ENCODE data around the gene CYS1.
"Not testable (repeated sequence)": the region's sequence is repeated elsewhere in the genome, so short reads cannot be mapped to it uniquely, and the experiment has no call there.

Gene CYS1

DNA sequence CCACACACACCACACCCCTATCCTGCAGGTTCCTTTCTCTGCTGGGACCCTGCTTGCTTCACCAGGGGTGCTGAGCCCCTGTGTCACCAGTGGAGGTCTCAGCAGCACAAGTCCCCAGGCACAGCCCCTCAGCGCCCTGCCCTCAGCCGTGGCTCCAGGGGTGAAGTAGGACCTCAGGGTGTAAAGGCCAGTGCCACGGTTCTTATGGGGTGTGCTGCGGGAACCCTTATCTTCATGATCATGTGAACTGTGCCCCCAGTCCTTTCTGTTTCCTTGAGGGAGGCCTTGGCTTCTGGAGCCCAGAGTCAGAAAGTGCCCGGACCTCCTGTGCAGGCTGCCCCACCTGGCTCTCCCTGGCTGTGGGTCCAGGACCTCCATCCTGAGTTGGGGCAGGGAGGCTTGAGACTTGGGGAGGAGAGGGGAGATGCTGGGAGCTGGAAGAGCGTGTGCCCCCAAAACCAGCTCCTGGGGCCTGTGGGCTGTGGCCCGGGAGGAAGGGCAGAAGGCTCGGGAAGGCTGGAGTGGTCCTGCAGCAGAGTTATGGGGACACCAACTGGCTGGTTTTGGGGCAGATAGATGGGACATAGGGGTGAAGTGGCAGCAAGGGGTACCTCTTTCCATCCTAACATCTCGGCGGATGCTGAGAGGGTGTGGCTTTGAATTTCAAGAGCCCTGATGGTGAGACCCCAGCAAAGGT is 57.1 kb downstream of the CYS1 start:
- no peak overlapping the region for H3K27ac ChIP-seq (ENCODE audit: low read length)
- no CpG with 5 or more reads among the region's 10 CpGs for WGBS (ENCODE audit: insufficient coverage, insufficient read length)
- DNase-seq (ENCODE audit: low read depth, low spot score) = no peak
- no peak overlapping the region for H3K4me3 ChIP-seq (ENCODE audit: low read length)
- H3K36me3 ChIP-seq (ENCODE audit: control insufficient read depth, insufficient read depth, low read length) = no peaks in the 10 kb centered on the region
- no peaks in the 10 kb centered on the region for H3K9me3 ChIP-seq (ENCODE audit: control insufficient read depth, insufficient read depth, low read length)
- H3K4me1 ChIP-seq (ENCODE audit: control insufficient read depth, insufficient read depth, low read length) = no peaks in the 10 kb centered on the region
- no peaks in the 10 kb centered on the region for H3K27me3 ChIP-seq (ENCODE audit: control insufficient read depth, insufficient read depth, low read length)

DNA sequence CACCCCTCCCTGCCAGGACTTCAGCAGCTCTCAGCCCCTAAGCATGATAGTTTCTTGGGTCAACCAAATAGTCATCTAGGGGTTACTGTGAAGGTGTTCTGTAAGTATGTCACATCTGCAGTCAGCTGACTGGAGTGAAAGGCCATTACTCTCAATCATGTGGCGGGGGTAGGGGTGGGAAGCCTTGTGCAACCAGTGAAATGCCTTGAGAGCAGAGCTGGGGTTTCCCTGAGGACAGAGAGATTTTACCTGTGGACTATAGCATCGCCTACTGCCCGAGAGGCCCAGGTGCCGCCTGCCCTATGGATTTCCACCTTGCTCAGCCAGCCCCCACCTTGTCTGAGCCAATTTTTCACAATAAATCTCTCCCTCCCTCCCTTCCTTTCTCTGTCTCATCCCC is 57.8 kb downstream of the CYS1 start:
- H3K9me3 ChIP-seq (ENCODE audit: control insufficient read depth, insufficient read depth, low read length) = no peaks in the 10 kb centered on the region
- H3K27ac ChIP-seq (ENCODE audit: low read length) = no peak overlapping the region
- DNase-seq (ENCODE audit: low read depth, low spot score) = no peak
- no peaks in the 10 kb centered on the region for H3K27me3 ChIP-seq (ENCODE audit: control insufficient read depth, insufficient read depth, low read length)
- H3K4me1 ChIP-seq (ENCODE audit: control insufficient read depth, insufficient read depth, low read length) = no peaks in the 10 kb centered on the region
- no peaks in the 10 kb centered on the region for H3K36me3 ChIP-seq (ENCODE audit: control insufficient read depth, insufficient read depth, low read length)
- H3K4me3 ChIP-seq (ENCODE audit: low read length) = no peak overlapping the region
- no CpG with 5 or more reads among the region's 4 CpGs for WGBS (ENCODE audit: insufficient coverage, insufficient read length)

DNA sequence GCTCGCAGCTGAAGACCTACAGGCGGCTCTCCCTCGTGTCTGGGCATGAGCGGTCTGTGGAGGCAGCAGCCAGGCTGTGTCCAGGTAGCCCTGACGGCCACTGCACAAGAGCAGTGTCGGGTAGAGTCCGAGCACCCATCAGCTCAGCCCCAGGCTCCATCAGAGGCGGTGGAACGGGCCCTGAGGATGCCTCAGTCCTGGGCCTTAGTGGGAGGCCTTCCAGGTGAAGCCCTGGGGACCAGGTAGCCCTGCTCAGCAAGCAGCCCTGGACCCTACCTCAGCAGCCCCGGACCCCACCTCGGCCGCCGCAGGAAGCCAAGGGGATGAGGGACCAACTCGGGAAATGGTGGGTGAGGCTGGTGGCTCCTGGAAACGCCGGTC is 58.2 kb downstream of the CYS1 start:
- no peaks in the 10 kb centered on the region for H3K36me3 ChIP-seq (ENCODE audit: control insufficient read depth, insufficient read depth, low read length)
- WGBS (ENCODE audit: insufficient coverage, insufficient read length) = no CpG with 5 or more reads among the region's 16 CpGs
- H3K4me1 ChIP-seq (ENCODE audit: control insufficient read depth, insufficient read depth, low read length) = no peaks in the 10 kb centered on the region
- DNase-seq (ENCODE audit: low read depth, low spot score) = no peak
- no peaks in the 10 kb centered on the region for H3K9me3 ChIP-seq (ENCODE audit: control insufficient read depth, insufficient read depth, low read length)
- H3K27ac ChIP-seq (ENCODE audit: low read length) = no peak overlapping the region
- no peak overlapping the region for H3K4me3 ChIP-seq (ENCODE audit: low read length)
- no peaks in the 10 kb centered on the region for H3K27me3 ChIP-seq (ENCODE audit: control insufficient read depth, insufficient read depth, low read length)

DNA sequence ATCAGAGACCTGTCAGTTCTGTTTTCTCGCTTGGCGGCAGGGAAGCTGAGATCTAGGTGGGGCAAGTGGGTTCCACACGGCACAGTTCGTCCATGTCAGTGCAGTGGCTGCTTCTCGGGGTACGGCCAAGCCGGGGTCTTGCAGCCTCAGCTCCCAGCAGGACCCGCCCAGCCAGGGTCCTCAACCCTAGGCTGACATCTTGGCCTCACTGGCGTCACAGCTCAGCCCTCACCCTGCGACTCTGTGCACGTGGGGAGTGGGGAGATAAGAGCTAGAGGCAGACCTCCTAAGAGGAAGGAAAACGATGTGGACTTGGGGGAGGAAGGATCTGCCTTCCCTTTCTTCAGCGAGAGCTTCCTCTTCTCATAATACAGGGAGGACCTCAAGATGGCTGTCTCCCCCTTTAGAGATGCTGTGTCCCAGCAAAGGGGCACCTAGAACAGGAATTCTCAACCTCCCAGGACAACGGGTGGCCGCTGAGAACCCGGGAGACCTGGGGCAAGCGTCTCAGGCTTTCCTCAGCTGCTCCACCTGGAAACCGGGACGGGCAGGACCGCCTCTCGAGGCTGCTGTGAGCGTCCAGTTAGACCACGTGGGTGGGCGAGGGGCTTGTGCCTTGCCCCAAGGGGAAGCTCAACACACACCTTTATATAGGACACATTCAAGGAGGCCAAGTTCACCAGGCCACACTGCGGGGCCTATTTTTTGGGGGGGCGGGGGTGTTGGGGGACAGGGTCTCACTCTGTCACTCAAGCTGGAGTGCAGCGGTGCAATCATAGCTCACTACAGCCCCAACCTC is 60.4 kb downstream of the CYS1 start:
- Histone ChIP-seq H3K27ac (ENCODE audit: low read length) (no peak overlapping the region), H3K4me1 (ENCODE audit: control insufficient read depth, insufficient read depth, low read length) (no peaks in the 10 kb centered on the region), H3K4me3 (ENCODE audit: low read length) (no peak overlapping the region), H3K9me3 (ENCODE audit: control insufficient read depth, insufficient read depth, low read length) (no peaks in the 10 kb centered on the region), H3K36me3 (ENCODE audit: control insufficient read depth, insufficient read depth, low read length) (no peaks in the 10 kb centered on the region), H3K27me3 (ENCODE audit: control insufficient read depth, insufficient read depth, low read length) (no peaks in the 10 kb centered on the region)
- no CpG with 5 or more reads among the region's 27 CpGs for WGBS (ENCODE audit: insufficient coverage, insufficient read length)
- DNase-seq (ENCODE audit: low read depth, low spot score) = no peak

DNA sequence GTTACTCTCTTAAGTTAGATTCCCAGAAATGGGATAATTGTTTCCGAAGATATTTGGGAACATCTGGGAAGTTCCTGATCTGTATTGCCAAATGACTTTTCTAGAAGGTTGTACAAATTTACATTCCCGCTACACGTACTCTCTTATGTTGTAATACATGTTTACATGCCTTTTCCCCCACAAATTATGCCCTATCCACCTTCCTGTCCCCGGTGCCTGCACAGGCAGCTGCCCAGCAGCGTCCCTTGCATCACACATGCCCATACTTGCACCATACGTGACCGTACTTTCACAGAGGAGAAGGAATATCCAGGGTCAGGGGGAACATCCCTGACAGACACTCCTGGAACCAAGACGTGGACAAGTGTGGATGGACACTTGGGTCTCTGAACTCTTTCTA is 61.0 kb downstream of the CYS1 start:
- Histone ChIP-seq H3K27ac (ENCODE audit: low read length) (no peak overlapping the region), H3K4me3 (ENCODE audit: low read length) (no peak overlapping the region), H3K36me3 (ENCODE audit: control insufficient read depth, insufficient read depth, low read length) (no peaks in the 10 kb centered on the region), H3K27me3 (ENCODE audit: control insufficient read depth, insufficient read depth, low read length) (no peaks in the 10 kb centered on the region), H3K9me3 (ENCODE audit: control insufficient read depth, insufficient read depth, low read length) (no peaks in the 10 kb centered on the region), H3K4me1 (ENCODE audit: control insufficient read depth, insufficient read depth, low read length) (no peaks in the 10 kb centered on the region)
- DNase-seq (ENCODE audit: low read depth, low spot score) = no peak
- no CpG with 5 or more reads among the region's 8 CpGs for WGBS (ENCODE audit: insufficient coverage, insufficient read length)

DNA sequence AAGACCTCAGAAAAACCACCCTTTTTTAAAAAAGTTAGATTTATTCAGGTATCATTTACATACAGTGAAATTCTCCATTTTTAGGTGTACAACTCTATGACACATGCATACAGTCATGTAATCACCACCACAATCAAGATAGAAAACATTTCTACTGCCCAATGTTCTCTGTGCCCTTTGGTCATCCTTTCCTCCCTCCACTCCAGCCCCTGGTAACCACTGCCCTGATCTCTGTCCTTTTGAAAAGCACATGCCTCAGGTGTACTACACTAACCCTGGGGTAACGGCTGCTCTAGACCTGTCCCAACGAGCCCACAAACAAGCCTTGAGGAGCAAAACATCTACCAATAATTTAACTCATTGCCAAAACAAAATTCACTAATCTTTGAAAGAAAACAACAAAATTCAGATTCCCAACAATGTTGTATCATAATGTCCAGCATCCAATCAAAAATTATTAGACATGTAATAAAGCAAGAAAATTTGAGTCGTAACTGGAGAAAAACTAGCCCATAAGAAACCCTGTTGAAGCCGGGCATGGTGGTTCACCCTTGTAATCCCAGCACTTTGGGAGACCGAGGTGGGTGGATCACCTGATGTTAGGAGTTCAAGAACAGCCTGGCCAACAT is 62.8 kb downstream of the CYS1 start:
- Histone ChIP-seq H3K36me3 (ENCODE audit: control insufficient read depth, insufficient read depth, low read length) (no peaks in the 10 kb centered on the region), H3K27me3 (ENCODE audit: control insufficient read depth, insufficient read depth, low read length) (no peaks in the 10 kb centered on the region), H3K9me3 (ENCODE audit: control insufficient read depth, insufficient read depth, low read length) (no peaks in the 10 kb centered on the region), H3K4me3 (ENCODE audit: low read length) (no peak overlapping the region), H3K27ac (ENCODE audit: low read length) (no peak overlapping the region), H3K4me1 (ENCODE audit: control insufficient read depth, insufficient read depth, low read length) (no peaks in the 10 kb centered on the region)
- no peak for DNase-seq (ENCODE audit: low read depth, low spot score)
- WGBS (ENCODE audit: insufficient coverage, insufficient read length) = no CpG with 5 or more reads among the region's 5 CpGs

DNA sequence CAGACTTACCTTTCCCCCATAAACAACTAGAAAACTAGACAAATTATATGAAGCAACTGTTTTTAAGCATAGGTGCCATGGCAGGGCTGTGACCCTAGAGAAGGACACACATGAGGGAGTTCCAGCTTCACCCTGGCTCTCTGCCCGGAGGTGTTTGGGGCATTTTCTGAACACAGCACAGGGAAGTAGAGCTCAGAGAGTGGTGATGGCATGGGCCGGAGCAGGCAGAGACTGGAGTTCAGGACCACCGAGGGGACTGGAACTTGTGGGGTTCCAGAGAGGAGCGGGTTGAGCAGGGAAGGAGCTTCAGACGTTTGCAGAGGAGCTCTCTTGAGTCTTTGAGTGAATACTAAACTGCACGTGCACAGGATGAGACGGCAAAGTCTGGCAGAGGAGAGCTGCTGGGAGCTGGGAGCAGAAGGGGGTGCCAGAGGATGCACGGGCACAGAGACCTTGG is 63.4 kb downstream of the CYS1 start:
- Histone ChIP-seq H3K36me3 (ENCODE audit: control insufficient read depth, insufficient read depth, low read length) (no peaks in the 10 kb centered on the region), H3K4me1 (ENCODE audit: control insufficient read depth, insufficient read depth, low read length) (no peaks in the 10 kb centered on the region), H3K4me3 (ENCODE audit: low read length) (no peak overlapping the region), H3K27ac (ENCODE audit: low read length) (no peak overlapping the region), H3K9me3 (ENCODE audit: control insufficient read depth, insufficient read depth, low read length) (no peaks in the 10 kb centered on the region), H3K27me3 (ENCODE audit: control insufficient read depth, insufficient read depth, low read length) (no peaks in the 10 kb centered on the region)
- no CpG with 5 or more reads among the region's 8 CpGs for WGBS (ENCODE audit: insufficient coverage, insufficient read length)
- DNase-seq (ENCODE audit: low read depth, low spot score) = no peak

DNA sequence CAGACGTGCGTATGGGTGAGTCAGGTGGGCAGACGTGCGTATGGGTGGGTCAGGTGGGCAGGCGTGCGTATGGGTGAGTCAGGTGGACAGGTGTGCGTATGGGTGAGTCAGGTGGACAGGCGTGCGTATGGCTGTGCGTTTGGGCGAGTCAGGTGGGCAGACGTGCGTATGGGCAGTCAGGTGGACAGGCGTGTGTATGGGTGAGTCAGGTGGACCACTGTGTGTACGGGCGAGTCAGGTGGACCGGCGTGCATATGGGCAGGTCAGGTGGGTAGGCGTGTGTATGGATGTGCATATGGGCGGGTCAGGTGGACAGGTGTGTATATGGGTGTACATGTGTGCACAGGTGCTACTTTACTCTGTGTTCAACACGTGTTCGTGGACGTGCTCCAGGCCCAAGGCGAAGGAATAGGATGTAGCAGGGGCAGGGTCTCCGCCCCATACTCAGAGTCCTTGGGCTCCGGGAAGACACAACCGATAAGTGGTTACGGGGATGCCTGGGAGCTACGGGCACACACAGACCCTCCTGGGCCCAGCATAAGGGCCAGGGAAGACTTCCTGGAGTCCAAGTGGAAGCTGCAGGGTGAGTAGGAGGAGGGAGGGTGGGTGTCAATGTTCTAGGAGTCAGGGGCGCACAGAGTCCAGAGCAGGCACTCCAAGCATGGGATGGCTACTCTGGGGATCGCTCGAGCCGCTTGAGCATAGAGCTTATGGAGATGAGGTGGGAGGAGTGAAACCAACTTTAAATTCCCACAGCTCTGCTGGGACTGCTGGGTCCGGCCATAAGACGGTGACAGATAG is 64.0 kb downstream of the CYS1 start:
- no CpG with 5 or more reads among the region's 35 CpGs for WGBS (ENCODE audit: insufficient coverage, insufficient read length)
- no peak for DNase-seq (ENCODE audit: low read depth, low spot score)
- Histone ChIP-seq H3K4me3 (ENCODE audit: low read length) (no peak overlapping the region), H3K4me1 (ENCODE audit: control insufficient read depth, insufficient read depth, low read length) (no peaks in the 10 kb centered on the region), H3K27ac (ENCODE audit: low read length) (no peak overlapping the region), H3K9me3 (ENCODE audit: control insufficient read depth, insufficient read depth, low read length) (no peaks in the 10 kb centered on the region), H3K27me3 (ENCODE audit: control insufficient read depth, insufficient read depth, low read length) (no peaks in the 10 kb centered on the region), H3K36me3 (ENCODE audit: control insufficient read depth, insufficient read depth, low read length) (no peaks in the 10 kb centered on the region)

DNA sequence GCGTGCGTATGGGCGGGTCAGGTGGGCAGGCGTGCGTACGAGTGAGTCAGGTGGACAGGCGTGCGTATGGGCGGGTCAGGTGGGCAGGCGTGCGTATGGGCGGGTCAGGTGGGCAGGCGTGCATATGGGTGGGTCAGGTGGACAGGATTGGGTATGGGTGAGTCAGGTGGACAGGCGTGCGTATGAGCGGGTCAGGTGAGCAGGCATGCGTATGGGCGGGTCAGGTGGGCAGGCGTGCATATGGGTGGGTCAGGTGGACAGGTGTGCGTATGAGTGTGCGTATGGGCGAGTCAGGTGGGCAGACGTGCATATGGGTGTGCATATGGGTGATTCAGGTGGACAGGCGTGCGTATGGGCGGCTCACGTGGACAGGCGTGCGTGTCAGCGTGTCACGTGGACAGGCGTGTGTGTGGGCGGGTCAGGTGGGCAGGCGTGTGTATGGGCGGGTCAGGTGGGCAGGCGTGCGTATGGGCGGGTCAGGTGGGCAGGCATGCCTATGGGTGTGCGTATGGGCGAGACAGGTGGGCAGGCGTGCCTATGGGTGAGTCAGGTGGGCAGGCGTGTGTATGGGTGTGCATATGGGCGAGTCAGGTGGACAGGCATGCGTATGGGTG is 64.7 kb downstream of the CYS1 start:
- WGBS (ENCODE audit: insufficient coverage, insufficient read length) = no CpG with 5 or more reads among the region's 44 CpGs
- not testable (repeated sequence) for H3K4me3 ChIP-seq (ENCODE audit: low read length); H3K36me3 ChIP-seq (ENCODE audit: control insufficient read depth, insufficient read depth, low read length); H3K9me3 ChIP-seq (ENCODE audit: control insufficient read depth, insufficient read depth, low read length); H3K27me3 ChIP-seq (ENCODE audit: control insufficient read depth, insufficient read depth, low read length); DNase-seq (ENCODE audit: low read depth, low spot score); H3K4me1 ChIP-seq (ENCODE audit: control insufficient read depth, insufficient read depth, low read length); H3K27ac ChIP-seq (ENCODE audit: low read length)

All from iPS DF 6.9 (cell line).